Measurements from ENCODE around the gene MNX1.
A peak's percentile ranks its signal among the peaks of the same experiment; 100 is the strongest.

MNX1 gene
- total RNA-seq = 0 reads per million in 4 donors

GRCh38 chr7:157010588-157011332 lies at the start of gene MNX1:
Gene MNX1, minus strand, starts transcription at chr7:157010663. Its CDS starts 313 bp downstream, at chr7:157010350.
- DNase-seq = peak in 2 of 5 donors; percentile 16 to 52

DNA sequence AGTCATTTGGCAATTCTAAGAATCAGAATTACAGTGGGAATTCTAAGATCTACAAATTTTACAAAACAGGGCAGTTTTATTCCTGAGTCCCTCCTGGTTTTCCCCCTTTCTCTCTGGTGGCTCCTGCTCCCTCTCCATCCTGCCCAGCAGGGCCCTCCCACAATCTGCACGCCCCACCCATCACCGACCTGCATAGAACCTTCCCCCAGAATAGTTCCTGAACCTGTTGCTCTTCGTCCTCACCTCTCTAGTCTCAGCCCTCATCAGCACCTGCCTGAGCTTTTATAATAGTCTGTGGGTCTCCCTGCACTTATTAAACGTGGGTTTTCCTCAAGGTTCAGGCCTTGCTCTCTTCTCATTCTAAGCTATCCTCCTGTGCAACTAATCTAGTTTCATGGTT lies 49.1 kb upstream of the MNX1 start:
- no peak for DNase-seq

GRCh38 chr7:157058701-157059100 lies 48.2 kb upstream of the MNX1 start:
- no peak for DNase-seq

DNA sequence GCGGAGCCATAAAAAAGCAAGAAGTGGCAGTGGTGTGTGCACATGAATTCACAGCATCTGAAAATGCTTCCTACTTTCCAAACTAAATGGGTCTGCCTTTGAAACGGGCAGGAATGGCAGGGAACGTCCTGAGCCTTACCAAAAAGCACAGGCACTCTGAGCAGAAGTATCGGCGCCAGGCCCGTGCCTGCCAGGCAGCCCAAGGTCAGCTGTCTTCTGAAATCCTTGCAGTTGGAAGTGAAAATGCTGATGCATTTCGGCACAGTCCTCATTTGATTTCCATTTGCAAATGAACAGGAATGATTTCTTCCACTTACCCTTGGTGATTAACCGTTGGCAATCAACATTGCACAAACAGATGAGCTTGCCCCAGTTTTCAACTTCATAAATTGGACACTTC lies 47.6 kb upstream of the MNX1 start:
- no peak for DNase-seq

GRCh38 chr7:157056957-157057902 lies 46.8 kb upstream of the MNX1 start:
- DNase-seq = no peak

GRCh38 chr7:157056246-157056645 lies 45.8 kb upstream of the MNX1 start:
- DNase-seq = no peak

DNA sequence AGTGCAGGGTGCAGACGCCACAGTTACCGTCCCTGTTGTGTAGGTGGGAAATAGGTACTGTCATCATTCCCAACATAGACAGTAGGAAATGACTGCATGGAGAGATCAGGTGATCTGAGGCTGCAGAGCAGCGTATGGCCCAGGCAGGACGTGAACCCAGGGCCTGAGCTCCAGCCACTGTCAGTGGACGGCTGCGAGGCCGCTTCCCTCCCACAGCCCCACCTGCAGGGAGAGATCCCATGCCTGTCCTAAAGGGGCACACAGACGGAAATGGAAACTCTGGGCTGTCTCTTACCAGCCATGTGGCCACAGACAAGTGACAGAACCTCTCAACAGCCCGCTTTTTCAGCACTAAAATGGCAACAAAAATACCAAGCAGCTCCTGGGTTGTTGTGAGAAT lies 44.5 kb upstream of the MNX1 start:
- DNase-seq = no peak

- DNase-seq = no peak
Observed at GRCh38 chr7:157053118-157053517, 42.7 kb upstream of the MNX1 start.

DNA sequence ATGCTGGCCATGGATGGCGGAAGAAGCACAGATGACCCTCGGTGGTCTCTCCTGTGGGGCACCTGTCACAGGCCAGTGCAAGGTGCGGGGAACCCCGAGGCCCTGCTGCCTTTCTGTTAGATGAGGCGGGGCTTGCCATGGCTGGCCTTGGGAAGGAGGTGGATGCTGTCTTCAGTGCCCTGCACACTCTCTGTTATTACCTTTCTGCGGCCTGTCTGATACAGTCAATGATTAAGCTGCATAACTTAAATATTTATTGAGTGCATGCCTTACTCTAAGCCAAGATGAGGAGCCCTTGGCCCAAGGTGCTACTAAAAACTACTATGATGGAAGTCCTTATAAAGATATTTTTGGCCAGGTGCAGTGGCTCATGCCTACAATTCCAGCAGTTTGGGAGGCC lies 36.7 kb upstream of the MNX1 start:
- no peak for DNase-seq

DNA sequence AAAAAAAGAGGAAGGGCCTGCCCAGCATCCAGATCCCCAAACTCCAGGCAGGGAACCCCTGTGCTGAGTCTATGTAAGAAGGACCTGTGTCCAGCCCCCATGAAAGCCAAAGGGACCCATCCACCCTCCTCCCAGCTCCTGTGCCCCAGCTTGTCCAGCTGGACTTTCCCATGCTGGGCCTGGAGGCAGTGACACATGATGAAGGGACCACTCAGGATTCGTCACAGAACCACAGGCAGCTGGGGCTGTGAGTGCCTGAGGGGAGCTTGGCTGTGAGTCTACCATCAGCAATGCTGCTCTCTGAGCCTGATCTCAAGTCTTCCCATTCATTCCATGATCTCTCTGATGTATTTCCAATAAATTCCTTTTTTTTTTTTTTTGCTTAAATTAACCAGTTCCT lies 36.2 kb upstream of the MNX1 start:
- no peak for DNase-seq

DNA sequence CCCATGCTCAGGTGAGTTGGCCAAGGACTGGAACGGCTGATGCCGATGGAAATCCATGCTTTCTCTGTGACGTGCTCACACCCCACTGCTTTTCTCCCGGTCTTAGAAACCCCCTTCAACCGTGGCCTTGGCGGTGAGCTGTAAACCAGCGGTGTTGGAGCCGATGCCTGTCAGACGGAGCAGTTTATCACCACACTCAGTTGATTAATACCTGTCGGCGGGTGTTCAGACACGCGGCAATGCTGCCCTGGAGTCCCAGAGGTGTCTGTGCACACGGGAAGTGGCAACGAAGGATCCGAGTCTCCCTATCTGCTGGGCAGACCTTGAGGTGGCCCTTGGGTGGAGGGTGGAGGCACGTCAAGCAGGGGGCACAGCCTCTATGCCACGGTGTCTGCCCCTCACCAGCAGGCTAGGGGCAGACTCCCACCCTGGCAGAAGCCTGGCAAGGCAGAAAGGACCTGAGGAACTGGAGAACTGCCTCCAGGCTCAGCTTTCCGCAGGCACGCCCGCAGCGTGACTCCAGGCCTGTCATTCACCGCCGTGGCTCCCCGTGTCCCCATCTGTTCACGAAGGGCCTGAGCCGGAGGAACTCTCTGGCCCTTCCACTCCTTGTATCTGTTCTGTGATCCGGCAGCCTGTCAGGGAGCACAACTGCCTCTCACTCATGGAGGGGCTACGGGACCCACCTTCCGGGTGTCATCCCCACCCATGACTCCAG lies 34.6 kb upstream of the MNX1 start:
- no peak for DNase-seq

DNA sequence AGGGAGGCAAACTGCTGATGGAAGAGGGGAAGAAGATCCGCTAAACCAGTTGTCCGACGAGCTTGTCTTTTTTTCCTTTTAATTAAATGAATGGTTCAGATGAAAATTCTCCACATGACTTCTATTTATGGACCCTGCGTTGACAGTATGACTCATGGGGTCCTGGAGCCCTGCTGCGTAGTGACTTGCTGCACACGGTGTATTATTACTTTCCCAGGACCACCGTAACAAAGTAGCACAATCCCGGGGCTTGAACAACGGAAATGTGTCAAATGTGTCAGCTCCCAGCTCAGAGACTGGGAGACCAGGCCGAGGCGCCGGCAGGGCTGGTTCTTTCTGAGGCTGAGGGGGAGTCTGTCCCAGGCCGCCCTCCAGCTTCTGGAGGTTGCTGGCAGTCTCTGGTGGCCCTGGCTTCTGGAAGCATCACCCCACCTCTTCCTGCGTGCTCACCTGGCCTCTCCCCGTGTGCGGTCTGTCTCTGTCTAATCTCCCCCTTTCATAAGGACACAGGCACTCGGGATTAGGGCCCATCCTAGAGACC lies 33.8 kb upstream of the MNX1 start:
- DNase-seq = no peak

GRCh38 chr7:157043745-157044144 lies 33.3 kb upstream of the MNX1 start:
- DNase-seq = no peak

- DNase-seq = no peak
Observed at GRCh38 chr7:157041514-157042277, 31.2 kb upstream of the MNX1 start.

DNA sequence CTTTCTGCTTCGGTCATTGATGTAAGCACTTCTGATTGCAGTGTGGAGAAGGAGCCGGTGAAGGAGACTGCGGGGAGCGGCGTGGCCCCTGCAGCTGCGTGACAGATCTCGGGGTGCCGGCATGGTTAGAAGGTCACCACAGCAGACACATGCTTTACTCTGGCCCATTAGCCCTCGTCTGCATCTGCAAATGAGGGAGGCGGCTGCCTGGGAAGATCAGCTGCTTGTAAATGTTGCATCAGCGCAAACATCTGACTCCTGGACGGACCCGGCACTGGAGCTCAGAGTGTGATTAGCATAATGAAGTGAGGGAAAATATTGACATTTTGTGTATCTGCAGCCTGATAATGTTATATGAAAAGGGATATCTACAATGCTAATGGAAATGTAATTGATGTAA lies 30.5 kb upstream of the MNX1 start:
- DNase-seq = no peak

GRCh38 chr7:157037635-157038034 lies 27.2 kb upstream of the MNX1 start:
- no peak for DNase-seq

- DNase-seq = no peak
Observed at GRCh38 chr7:157037028-157037427, 26.6 kb upstream of the MNX1 start.

DNA sequence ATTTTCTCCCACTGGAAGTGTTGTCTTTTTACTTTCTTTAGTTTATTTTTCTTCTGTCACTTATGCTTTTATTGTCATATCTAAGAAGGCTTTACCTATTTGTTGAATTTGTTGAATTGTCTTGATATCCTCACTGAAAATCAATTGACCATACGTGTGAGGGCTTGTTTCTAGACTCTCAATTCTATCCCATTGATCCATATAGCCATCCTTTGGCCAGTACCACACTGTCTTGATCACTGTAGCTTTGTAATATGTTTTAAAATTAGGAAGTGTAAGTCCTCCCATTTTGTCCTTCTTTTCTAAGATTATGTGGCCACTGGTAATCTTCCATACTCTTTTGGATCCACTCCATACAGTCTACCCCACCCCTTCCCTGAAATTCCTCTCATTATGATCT lies 25.5 kb upstream of the MNX1 start:
- DNase-seq = no peak

GRCh38 chr7:157035302-157035701 lies 24.8 kb upstream of the MNX1 start:
- no peak for DNase-seq

- DNase-seq = no peak
Observed at GRCh38 chr7:157033483-157034473, 23.3 kb upstream of the MNX1 start.

All from T-helper 1 cell (primary cell).